HCT116 (cell line): ENCODE measurements around the gene LFNG. TPM values are rescaled to one million over a fixed set of nuclear protein-coding genes. Genes with fewer than 3 reads are reported as not detected.

ENCODE experiments used
- ATAC-seq: fragments of 200-7000 bp; cut with Tn5 transposase; 2 replicates; pipeline ENCODE4 v1.9.1; 2020; ENCODE audit warnings: mild to moderate bottlenecking, moderate library complexity
- BruUV-seq: library from RNA; stranded (reverse); fragments of 400-500 nt; replicated peaks from 2 replicates; lab custom pipeline; 2021; lab: Mats Ljungman, UMichigan
- CTCF ChIA-PET: fragments of 300-600 bp; sonication (Branson Sonifier 250); formaldehyde crosslinking; loops from one replicate; lab custom pipeline; 2021; ENCODE audit warnings: antibody characterized with exemption; lab: Charles Lee
- POLR2A ChIA-PET: fragments of 300-600, 350-600 bp; sonication (Branson Sonifier 250); formaldehyde crosslinking; loops from one replicate; lab custom pipeline; 2021; ENCODE audit warnings: antibody characterized with exemption; lab: Charles Lee
- RAD21 ChIA-PET, 2 experiments: fragments of 300-600 bp; sonication (Branson Sonifier 250); formaldehyde crosslinking; loops; one replicate each; lab custom pipeline; 2023; ENCODE audit warnings: low total read pairs in 2 of 2; ENCODE audit not compliant: uncharacterized antibody in 2 of 2, unreplicated experiment in 2 of 2, low non-redundant PET in 1 of 2; lab: Charles Lee
- DNase-seq: peaks from one replicate; pipeline ENCODE4 v3.0.0-alpha.2; 2010; ENCODE audit warnings: low read depth, low spot score
- H2AFZ ChIP-seq: fragments of 200-600 bp; shearing (Covaris generic), sonication (generic); 2 replicates; pipeline ENCODE4 v1.6.1; 2017; ENCODE audit warnings: low read depth, mixed run types, mixed read lengths, antibody characterized with exemption, low read length; ENCODE audit not compliant: poor library complexity, severe bottlenecking
- H3K27ac ChIP-seq: 2 replicates; pipeline ENCODE4 v1.5.1; 2012; ENCODE audit warnings: low read depth, low read length
- H3K27me3 ChIP-seq: fragments of 200-600 bp; sonication (generic); 2 replicates; pipeline ENCODE4 v1.6.1; 2016; ENCODE audit warnings: mixed run types, low read length, mixed read lengths; ENCODE audit not compliant: insufficient read depth
- H3K36me3 ChIP-seq, 2 experiments: fragments of 200-500 bp in 1 of 2; fragments of 200-600 bp in 1 of 2; sonication (Bioruptor generic) in 1 of 2; sonication (generic) in 1 of 2; 2 replicates each; pipeline versions ENCODE4 v1.5.1 to v1.6.1; 2014 to 2016; ENCODE audit warnings: low read length in 2 of 2, inconsistent platforms in 1 of 2, mixed read lengths in 1 of 2, mixed run types in 1 of 2; ENCODE audit not compliant: insufficient read depth in 2 of 2, control insufficient read depth in 1 of 2
- H3K4me1 ChIP-seq, 2 experiments: fragments of 200-600 bp in 1 of 2; sonication (generic) in 1 of 2; 2 replicates each; pipeline versions ENCODE4 v1.5.1 to v1.6.1; 2012 to 2017; ENCODE audit warnings: low read length in 2 of 2, inconsistent platforms in 1 of 2, mild to moderate bottlenecking in 1 of 2, mixed read lengths in 1 of 2, mixed run types in 1 of 2, moderate library complexity in 1 of 2; ENCODE audit not compliant: insufficient read depth in 2 of 2, control insufficient read depth in 1 of 2
- H3K4me2 ChIP-seq: fragments of 200-600 bp; sonication (generic); 2 replicates; pipeline ENCODE4 v1.6.1; 2017; ENCODE audit warnings: mixed run types, low read length, mixed read lengths
- H3K4me3 ChIP-seq, 2 experiments: fragments of 200-600 bp in 1 of 2; sonication (generic) in 1 of 2; replicated peaks in 1 of 2; 2 replicates each; pipeline ENCODE4 v1.5.1; 2011 to 2016; ENCODE audit warnings: low read length in 2 of 2, control low read depth in 1 of 2, low read depth in 1 of 2, mild to moderate bottlenecking in 1 of 2, mixed read lengths in 1 of 2, mixed run types in 1 of 2
- H3K79me2 ChIP-seq: fragments of 200-600 bp; sonication (generic); 2 replicates; pipeline ENCODE4 v1.6.1; 2017; ENCODE audit warnings: mild to moderate bottlenecking, mixed run types, low read length, moderate library complexity, mixed read lengths; ENCODE audit not compliant: insufficient read depth
- H3K9ac ChIP-seq: fragments of 200-600 bp; sonication (generic); 2 replicates; pipeline ENCODE4 v1.6.1; 2016; ENCODE audit warnings: low read length, mixed read lengths
- H3K9me2 ChIP-seq: fragments of 200-600 bp; sonication (generic), shearing (Covaris generic); 2 replicates; pipeline ENCODE4 v1.6.1; 2017; ENCODE audit warnings: mixed run types, mild to moderate bottlenecking, moderate library complexity; ENCODE audit not compliant: insufficient read depth
- H3K9me3 ChIP-seq, 2 experiments: fragments of 200-500 bp in 1 of 2; fragments of 200-600 bp in 1 of 2; sonication (Bioruptor generic) in 1 of 2; sonication (generic) in 1 of 2; 2 replicates each; pipeline ENCODE4 v1.6.1; 2014 to 2017; ENCODE audit warnings: low read length in 2 of 2, mixed read lengths in 2 of 2, inconsistent platforms in 1 of 2, low read depth in 1 of 2, mild to moderate bottlenecking in 1 of 2, mixed run types in 1 of 2, moderate library complexity in 1 of 2; ENCODE audit not compliant: control insufficient read depth in 1 of 2, insufficient read depth in 1 of 2
- H4K20me1 ChIP-seq: fragments of 200-600 bp; sonication (generic), shearing (Covaris generic); 2 replicates; pipeline ENCODE4 v1.6.1; 2017; ENCODE audit warnings: mixed run types, mild to moderate bottlenecking, moderate library complexity; ENCODE audit not compliant: insufficient read depth
- REST ChIP-seq: IDR thresholded peaks from 2 replicates; pipeline ENCODE4 v1.6.1; 2012; ENCODE audit warnings: low read depth
- SIN3A ChIP-seq: IDR thresholded peaks from 2 replicates; pipeline ENCODE4 v1.6.1; 2012; ENCODE audit warnings: low read depth
- SP1 ChIP-seq: IDR thresholded peaks from 2 replicates; pipeline ENCODE4 v1.6.1; 2012; ENCODE audit warnings: low read depth
- SRF ChIP-seq: IDR thresholded peaks from 2 replicates; pipeline ENCODE4 v1.6.1; 2012; ENCODE audit warnings: low read depth
- TCF7L2 ChIP-seq: IDR thresholded peaks from 2 replicates; pipeline ENCODE4 v1.7.0; 2011; ENCODE audit warnings: borderline replicate concordance, inconsistent platforms; ENCODE audit not compliant: insufficient read depth, insufficient read length; ENCODE audit errors: extremely low read depth
- YY1 ChIP-seq: IDR thresholded peaks from 2 replicates; pipeline ENCODE4 v1.6.1; 2011; ENCODE audit warnings: low read length, low read depth, moderate library complexity, mild to moderate bottlenecking; ENCODE audit not compliant: insufficient replicate concordance; ENCODE audit errors: extremely low read depth
- ZNF274 ChIP-seq: fragments of 200-500 bp; sonication (Bioruptor generic); IDR thresholded peaks from 2 replicates; pipeline ENCODE4 v1.6.1; 2014; ENCODE audit warnings: mild to moderate bottlenecking, low read depth, low read length, inconsistent platforms
- intact Hi-C: fragments of 100-400 bp; cut with micrococcal nuclease; formaldehyde crosslinking; loops from 2 replicates; pipeline ENCODE4 v1.10.0; 2022
- total RNA-seq: library from RNA; stranded (reverse); gene quantifications from one replicate; pipeline ENCODE4 v1.2.1, GENCODE V29; 2021; ENCODE audit not compliant: unreplicated experiment

Gene LFNG
- total RNA-seq, 1 experiment from 2014 or later, result 14.3 TPM

- no TSS peak for BruUV-seq
- H3K4me1 ChIP-seq, result peaks cover 10 to 32% of the 10 kb centered on the region in 2 experiments; a peak in 3 of 4 replicates
- no peak overlapping the region for H2AFZ ChIP-seq
- no peaks in the 10 kb centered on the region for H3K36me3 ChIP-seq
- no peak overlapping the region for H3K4me3 ChIP-seq
- H3K9ac ChIP-seq, result no peak overlapping the region
- H3K79me2 ChIP-seq, result peaks cover 4% of the 10 kb centered on the region; the same call in 1 of the 2 replicates
- ChIA-PET CTCF (no interaction called here), RAD21 (no interaction called here), POLR2A (no interaction called here)
- no peak overlapping the region for H3K4me2 ChIP-seq
- no peaks in the 10 kb centered on the region for H3K27me3 ChIP-seq
- DNase-seq (no peak), ATAC-seq (no peak)
- no peaks in the 10 kb centered on the region for H4K20me1 ChIP-seq
- no peaks in the 10 kb centered on the region for H3K9me3 ChIP-seq
- intact Hi-C loops, result no loop called here
- TF ChIP-seq SP1 (no peak), SIN3A (no peak), ZNF274 (no peak), YY1 (no peak), REST (no peak), SRF (no peak), TCF7L2 (no peak)
- H3K9me2 ChIP-seq, result no peaks in the 10 kb centered on the region
- no peak overlapping the region for H3K27ac ChIP-seq
Measured at GRCh38 chr7:2515424-2516193, 4.0 kb upstream of the LFNG start.
